ENCODE results near the gene RAPGEF2. TPM values are rescaled to one million over a fixed set of nuclear protein-coding genes. Genes with fewer than 3 reads are reported as not detected.
"Not testable (repeated sequence)": the region's sequence is repeated elsewhere in the genome, so short reads cannot be mapped to it uniquely, and the experiment has no call there.

RAPGEF2 gene
- total RNA-seq, 1 donor from 2014 or later: 15.3 TPM

- intact Hi-C loops (cut with micrococcal nuclease): no loop called here
Measured at GRCh38 chr4:159355466-159355865, 252.6 kb downstream of the RAPGEF2 start.

- intact Hi-C loops (cut with micrococcal nuclease): no loop called here
Measured at GRCh38 chr4:159357350-159357749, 254.5 kb downstream of the RAPGEF2 start.

GRCh38 chr4:159358226-159358625, 255.3 kb downstream of the RAPGEF2 start:
- intact Hi-C loops (cut with micrococcal nuclease): no loop called here

GRCh38 chr4:159360549-159360948, 257.7 kb downstream of the RAPGEF2 start:
- intact Hi-C loops (cut with micrococcal nuclease): no loop called here

GRCh38 chr4:159363361-159363760, 260.5 kb downstream of the RAPGEF2 start:
- intact Hi-C loops (cut with micrococcal nuclease): no loop called here

GRCh38 chr4:159366966-159367780, 264.3 kb downstream of the RAPGEF2 start:
- intact Hi-C loops (cut with micrococcal nuclease): no loop called here

GRCh38 chr4:159367781-159368080, 264.9 kb downstream of the RAPGEF2 start:
- intact Hi-C loops (cut with micrococcal nuclease): no loop called here

GRCh38 chr4:159368320-159368719, 265.4 kb downstream of the RAPGEF2 start:
- intact Hi-C loops (cut with micrococcal nuclease): no loop called here

- intact Hi-C loops (cut with micrococcal nuclease): no loop called here
Measured at GRCh38 chr4:159369256-159369655, 266.4 kb downstream of the RAPGEF2 start.

- intact Hi-C loops (cut with micrococcal nuclease): no loop called here
Measured at GRCh38 chr4:159370286-159370685, 267.4 kb downstream of the RAPGEF2 start.

GRCh38 chr4:159374749-159375530, 272.1 kb downstream of the RAPGEF2 start:
- intact Hi-C loops (cut with micrococcal nuclease): no loop called here

GRCh38 chr4:159376289-159376688, 273.4 kb downstream of the RAPGEF2 start:
- intact Hi-C loops (cut with micrococcal nuclease): no loop called here

- intact Hi-C loops (cut with micrococcal nuclease): no loop called here
Measured at GRCh38 chr4:159378056-159378616, 275.3 kb downstream of the RAPGEF2 start.

GRCh38 chr4:159379064-159379463, 276.2 kb downstream of the RAPGEF2 start:
- intact Hi-C loops (cut with micrococcal nuclease): not testable (repeated sequence)

GRCh38 chr4:159379836-159380235, 277.0 kb downstream of the RAPGEF2 start:
- intact Hi-C loops (cut with micrococcal nuclease): no loop called here

- intact Hi-C loops (cut with micrococcal nuclease): no loop called here
Measured at GRCh38 chr4:159382856-159383561, 280.1 kb downstream of the RAPGEF2 start.

GRCh38 chr4:159383562-159383931, 280.7 kb downstream of the RAPGEF2 start:
- intact Hi-C loops (cut with micrococcal nuclease): no loop called here

GRCh38 chr4:159384017-159384416, 281.1 kb downstream of the RAPGEF2 start:
- intact Hi-C loops (cut with micrococcal nuclease): no loop called here

- intact Hi-C loops (cut with micrococcal nuclease): no loop called here
Measured at GRCh38 chr4:159384632-159385031, 281.8 kb downstream of the RAPGEF2 start.

GRCh38 chr4:159386620-159387019, 283.7 kb downstream of the RAPGEF2 start:
- intact Hi-C loops (cut with micrococcal nuclease): no loop called here

- intact Hi-C loops (cut with micrococcal nuclease): no loop called here
Measured at GRCh38 chr4:159389756-159390155, 286.9 kb downstream of the RAPGEF2 start.

GRCh38 chr4:159390648-159391047, 287.8 kb downstream of the RAPGEF2 start:
- intact Hi-C loops (cut with micrococcal nuclease): no loop called here

Data from T-helper 2 cell treated with Interferon-gamma antibody and Interleukin-4, amounts not matched to agents 100 ng/mL and 5 ng/mL, for 36 hours (primary cell).